Activated CD4-positive, alpha-beta T cell treated with anti-CD3 and anti-CD28 coated beads, Interleukin-2, amount 50 U/mL, for 1 hour (primary cell): Measurements from ENCODE around the gene ATF7.

ENCODE experiments used
- DNase-seq: peaks from one replicate; pipeline ENCODE4 v3.0.0-alpha.2; 2020

ATF7 gene

GRCh38 chr12:53480491-53481442 is 145.4 kb downstream of the ATF7 start:
- DNase-seq: no peak

- no peak for DNase-seq
These were observed 146.9 kb downstream of the ATF7 start for GRCh38 chr12:53479331-53479730.

GRCh38 chr12:53478865-53479264 is 147.3 kb downstream of the ATF7 start:
- no peak for DNase-seq

GRCh38 chr12:53476769-53477209 is 149.4 kb downstream of the ATF7 start:
- DNase-seq: no peak

- no peak for DNase-seq
These were observed 151.4 kb downstream of the ATF7 start for GRCh38 chr12:53474819-53475218.

- DNase-seq: no peak
These were observed 152.1 kb downstream of the ATF7 start for GRCh38 chr12:53474077-53474476.

GRCh38 chr12:53472056-53472582 is 154.1 kb downstream of the ATF7 start:
- no peak for DNase-seq

GRCh38 chr12:53468282-53468681 is 157.9 kb downstream of the ATF7 start:
- no peak for DNase-seq

GRCh38 chr12:53467880-53468279 is 158.3 kb downstream of the ATF7 start:
- DNase-seq: no peak

- no peak for DNase-seq
These were observed 159.1 kb downstream of the ATF7 start for GRCh38 chr12:53467082-53467481.

GRCh38 chr12:53466640-53467039 is 159.5 kb downstream of the ATF7 start:
- no peak for DNase-seq

- DNase-seq: no peak
These were observed 160.5 kb downstream of the ATF7 start for GRCh38 chr12:53465679-53466078.

- no peak for DNase-seq
These were observed 161.3 kb downstream of the ATF7 start for GRCh38 chr12:53464685-53465418.

- no peak for DNase-seq
These were observed 162.2 kb downstream of the ATF7 start for GRCh38 chr12:53463802-53464560.

- no peak for DNase-seq
These were observed 163.2 kb downstream of the ATF7 start for GRCh38 chr12:53462935-53463334.

- no peak for DNase-seq
These were observed 164.6 kb downstream of the ATF7 start for GRCh38 chr12:53461591-53461990.

- DNase-seq: no peak
These were observed 165.1 kb downstream of the ATF7 start for GRCh38 chr12:53461059-53461458.

GRCh38 chr12:53459097-53459496 is 167.1 kb downstream of the ATF7 start:
- no peak for DNase-seq
